IPS-18a (cell line): ENCODE measurements around the gene EHBP1.
A peak's percentile ranks its signal among the peaks of the same experiment; 100 is the strongest.

Source experiments
- H3K27ac ChIP-seq: one replicate; pipeline ENCODE4 v1.5.1; 2013; ENCODE audit warnings: low read length
- H3K27me3 ChIP-seq: one replicate; pipeline ENCODE4 v1.6.1; 2013; ENCODE audit warnings: mild to moderate bottlenecking, low read length; ENCODE audit not compliant: control insufficient read depth, insufficient read depth
- H3K36me3 ChIP-seq: one replicate; pipeline ENCODE4 v1.6.1; 2013; ENCODE audit warnings: low read depth, low read length; ENCODE audit not compliant: control insufficient read depth
- H3K4me1 ChIP-seq: one replicate; pipeline ENCODE4 v1.6.1; 2013; ENCODE audit warnings: low read depth, low read length; ENCODE audit not compliant: control insufficient read depth
- H3K4me3 ChIP-seq: one replicate; pipeline ENCODE4 v1.5.1; 2013; ENCODE audit warnings: low read length
- H3K9ac ChIP-seq: one replicate; pipeline ENCODE4 v1.6.1; 2013; ENCODE audit warnings: mild to moderate bottlenecking, low read length, moderate library complexity
- H3K9me3 ChIP-seq: one replicate; pipeline ENCODE4 v1.6.1; 2013; ENCODE audit warnings: low read depth, low read length; ENCODE audit not compliant: control insufficient read depth

EHBP1 gene

GRCh38 chr2:62669180-62669579 lies 36.3 kb upstream of the EHBP1 start:
- peaks cover 11% of the 10 kb centered on the region for H3K4me1 ChIP-seq
- H3K9me3 ChIP-seq: no peaks in the 10 kb centered on the region
- no peaks in the 10 kb centered on the region for H3K27me3 ChIP-seq
- H3K27ac ChIP-seq: no peak overlapping the region
- no peak overlapping the region for H3K4me3 ChIP-seq
- no peaks in the 10 kb centered on the region for H3K36me3 ChIP-seq
- no peak overlapping the region for H3K9ac ChIP-seq

- Histone ChIP-seq H3K9me3 (no peaks in the 10 kb centered on the region), H3K9ac (no peak overlapping the region), H3K4me3 (no peak overlapping the region), H3K27ac (no peak overlapping the region), H3K4me1 (peaks cover 11% of the 10 kb centered on the region), H3K27me3 (no peaks in the 10 kb centered on the region), H3K36me3 (no peaks in the 10 kb centered on the region)
Observed at GRCh38 chr2:62672601-62673000, 32.9 kb upstream of the EHBP1 start.

GRCh38 chr2:62675062-62675461 lies 30.5 kb upstream of the EHBP1 start:
- H3K9me3 ChIP-seq: no peaks in the 10 kb centered on the region
- peaks cover 11% of the 10 kb centered on the region for H3K4me1 ChIP-seq
- no peaks in the 10 kb centered on the region for H3K36me3 ChIP-seq
- no peak overlapping the region for H3K27ac ChIP-seq
- H3K27me3 ChIP-seq: no peaks in the 10 kb centered on the region
- no peak overlapping the region for H3K4me3 ChIP-seq
- H3K9ac ChIP-seq: no peak overlapping the region

- H3K4me3 ChIP-seq: no peak overlapping the region
- no peaks in the 10 kb centered on the region for H3K36me3 ChIP-seq
- no peaks in the 10 kb centered on the region for H3K9me3 ChIP-seq
- H3K9ac ChIP-seq: no peak overlapping the region
- no peaks in the 10 kb centered on the region for H3K4me1 ChIP-seq
- H3K27me3 ChIP-seq: no peaks in the 10 kb centered on the region
- no peak overlapping the region for H3K27ac ChIP-seq
Observed at GRCh38 chr2:62685256-62685655, 20.3 kb upstream of the EHBP1 start.

GRCh38 chr2:62686012-62686685 lies 19.4 kb upstream of the EHBP1 start:
- Histone ChIP-seq H3K9me3 (no peaks in the 10 kb centered on the region), H3K27me3 (no peaks in the 10 kb centered on the region), H3K4me3 (no peak overlapping the region), H3K4me1 (no peaks in the 10 kb centered on the region), H3K27ac (no peak overlapping the region), H3K36me3 (no peaks in the 10 kb centered on the region), H3K9ac (no peak overlapping the region)

GRCh38 chr2:62687636-62688035 lies 17.9 kb upstream of the EHBP1 start:
- no peak overlapping the region for H3K27ac ChIP-seq
- no peaks in the 10 kb centered on the region for H3K4me1 ChIP-seq

GRCh38 chr2:62688771-62689170 lies 16.7 kb upstream of the EHBP1 start:
- no peaks in the 10 kb centered on the region for H3K4me1 ChIP-seq
- no peak overlapping the region for H3K4me3 ChIP-seq
- no peaks in the 10 kb centered on the region for H3K36me3 ChIP-seq
- no peak overlapping the region for H3K27ac ChIP-seq
- H3K9ac ChIP-seq: no peak overlapping the region
- H3K27me3 ChIP-seq: no peaks in the 10 kb centered on the region
- no peaks in the 10 kb centered on the region for H3K9me3 ChIP-seq

More at GRCh38 chr2:62687636-62688035, 17.9 kb upstream of the EHBP1 start:
- Histone ChIP-seq H3K36me3 (no peaks in the 10 kb centered on the region), H3K9ac (no peak overlapping the region), H3K27me3 (no peaks in the 10 kb centered on the region), H3K4me3 (no peak overlapping the region), H3K9me3 (no peaks in the 10 kb centered on the region)

GRCh38 chr2:62691186-62691585 lies 14.3 kb upstream of the EHBP1 start:
- H3K9ac ChIP-seq: no peak overlapping the region
- H3K27me3 ChIP-seq: no peaks in the 10 kb centered on the region
- no peak overlapping the region for H3K27ac ChIP-seq
- H3K9me3 ChIP-seq: no peaks in the 10 kb centered on the region
- H3K36me3 ChIP-seq: no peaks in the 10 kb centered on the region
- H3K4me1 ChIP-seq: no peaks in the 10 kb centered on the region
- no peak overlapping the region for H3K4me3 ChIP-seq

- Histone ChIP-seq H3K36me3 (no peaks in the 10 kb centered on the region), H3K4me1 (no peaks in the 10 kb centered on the region), H3K9ac (no peak overlapping the region), H3K4me3 (no peak overlapping the region), H3K9me3 (no peaks in the 10 kb centered on the region), H3K27ac (no peak overlapping the region), H3K27me3 (no peaks in the 10 kb centered on the region)
Observed at GRCh38 chr2:62692225-62692624, 13.3 kb upstream of the EHBP1 start.

- no peak overlapping the region for H3K4me3 ChIP-seq
- no peaks in the 10 kb centered on the region for H3K36me3 ChIP-seq
- H3K27ac ChIP-seq: no peak overlapping the region
- no peak overlapping the region for H3K9ac ChIP-seq
- H3K4me1 ChIP-seq: no peaks in the 10 kb centered on the region
- H3K27me3 ChIP-seq: no peaks in the 10 kb centered on the region
- no peaks in the 10 kb centered on the region for H3K9me3 ChIP-seq
Observed at GRCh38 chr2:62698653-62699052, 6.9 kb upstream of the EHBP1 start.

GRCh38 chr2:62704654-62705006 lies 883 bp upstream of the EHBP1 start:
- Histone ChIP-seq H3K27ac (peak overlapping the region; percentile 45), H3K4me3 (peak overlapping the region; percentile 82), H3K9ac (peak overlapping the region; percentile 76)

GRCh38 chr2:62705859-62706720 lies 577 bp downstream of the EHBP1 start:
- Histone ChIP-seq H3K4me1 (peaks cover 23% of the 10 kb centered on the region), H3K9ac (peak overlapping the region; percentile 71), H3K4me3 (peak overlapping the region; percentile 82), H3K36me3 (peaks cover 10% of the 10 kb centered on the region), H3K9me3 (no peaks in the 10 kb centered on the region), H3K27ac (no peak overlapping the region), H3K27me3 (no peaks in the 10 kb centered on the region)

More at GRCh38 chr2:62704654-62705006, 883 bp upstream of the EHBP1 start:
- H3K36me3 ChIP-seq: peaks cover 10% of the 10 kb centered on the region
- peaks cover 23% of the 10 kb centered on the region for H3K4me1 ChIP-seq
- H3K9me3 ChIP-seq: no peaks in the 10 kb centered on the region
- H3K27me3 ChIP-seq: no peaks in the 10 kb centered on the region
